ENCODE data around the gene INPP5E.

The INPP5E gene

GRCh38 chr9:136482793-136483588, 43.3 kb upstream of the INPP5E start, which contains the start of gene SEC16A (continued):
- TF ChIP-seq ZNF692 (tag by site-specific recombination; IDR thresholded peaks at IDR 0.05) (peak; percentile 67; the same call in 1 of the 2 replicates), ZNF302 (tag by site-specific recombination; IDR thresholded peaks at IDR 0.05; ENCODE audit: low read depth) (no peak), ZNF843 (tag by site-specific recombination; IDR thresholded peaks at IDR 0.05) (no peak), ZSCAN23 (tag by site-specific recombination; IDR thresholded peaks at IDR 0.05) (no peak), ZNF133 (tag by site-specific recombination; IDR thresholded peaks at IDR 0.05) (no peak), RBAK (tag by site-specific recombination; IDR thresholded peaks at IDR 0.05) (no peak), ZBTB26 (tag by site-specific recombination; optimal IDR thresholded peaks at IDR 0.05) (peak; percentile 92), ZNF184 (tag by site-specific recombination; IDR thresholded peaks at IDR 0.05) (no peak), KLF17 (tag by site-specific recombination; IDR thresholded peaks at IDR 0.05) (peak; percentile 34; the same call in 1 of the 2 replicates), SETDB1 (IDR thresholded peaks at IDR 0.05; ENCODE audit: insufficient read length, low read length) (no peak), ZNF830 (tag by site-specific recombination; IDR thresholded peaks at IDR 0.05; ENCODE audit: low read depth) (no peak), ZSCAN30 (tag by site-specific recombination; IDR thresholded peaks at IDR 0.05) (peak; percentile 75; the same call in 1 of the 2 replicates), ZNF398 (tag by site-specific recombination; IDR thresholded peaks at IDR 0.05) (peak; percentile 36; the same call in 1 of the 2 replicates), AEBP2 (tag by site-specific recombination; IDR thresholded peaks at IDR 0.05; ENCODE audit: borderline replicate concordance) (no peak), ZSCAN4 (tag by site-specific recombination; IDR thresholded peaks at IDR 0.05) (no peak), ZNF792 (tag by site-specific recombination; IDR thresholded peaks at IDR 0.05) (no peak), ZNF529 (tag by site-specific recombination; IDR thresholded peaks at IDR 0.05; ENCODE audit: insufficient replicate concordance) (no peak), ZNF221 (tag by site-specific recombination; IDR thresholded peaks at IDR 0.05; ENCODE audit: borderline replicate concordance) (no peak), ZBTB20 (tag by site-specific recombination; IDR thresholded peaks at IDR 0.05) (no peak), ATF2 (tag by site-specific recombination; IDR thresholded peaks at IDR 0.05; ENCODE audit: low read depth) (no peak), SCRT2 (tag by site-specific recombination; IDR thresholded peaks at IDR 0.05) (no peak), ZNF239 (tag by site-specific recombination; IDR thresholded peaks at IDR 0.05) (no peak), FEZF1 (tag by site-specific recombination; IDR thresholded peaks at IDR 0.05) (no peak), ZNF521 (tag by site-specific recombination; IDR thresholded peaks at IDR 0.05) (no peak), ZNF670 (tag by site-specific recombination; IDR thresholded peaks at IDR 0.05; ENCODE audit: low read depth) (no peak), ZNF394 (tag by site-specific recombination; IDR thresholded peaks at IDR 0.05; ENCODE audit: borderline replicate concordance) (no peak), HOXD13 (CRISPR knock-in tag; IDR thresholded peaks at IDR 0.05; ENCODE audit: borderline replicate concordance) (no peak), SALL2 (tag by site-specific recombination; IDR thresholded peaks at IDR 0.05; ENCODE audit: borderline replicate concordance) (no peak), ZNF121 (tag by site-specific recombination; IDR thresholded peaks at IDR 0.05) (no peak)

All from HEK293 (cell line).